Measurements from ENCODE around the gene CFAP20DC. TPM values are rescaled to one million over a fixed set of nuclear protein-coding genes. Genes with fewer than 3 reads are reported as not detected.

The CFAP20DC gene
- total and polyA plus RNA-seq, 10 of the 15 experiments (the other 5 are each of a cell fraction or from before 2014, with no cell fraction given) = 0.53 to 11.6 (median 2.0) TPM

- TF ChIP-seq E4F1 (IDR thresholded peaks at IDR 0.05; ENCODE audit: borderline replicate concordance, partially characterized antibody) (no peak), SIX5 (IDR thresholded peaks at IDR 0.05; ENCODE audit: low read depth, low read length, severe bottlenecking) (no peak), CHD2 (IDR thresholded peaks at IDR 0.05; ENCODE audit: borderline replicate concordance, low read depth, low read length) (no peak), TCF7 (IDR thresholded peaks at IDR 0.05; ENCODE audit: borderline replicate concordance) (no peak), TCF12 (IDR thresholded peaks at IDR 0.05; ENCODE audit: low read depth, low read length) (no peak), NRF1 (conservative IDR thresholded peaks at IDR 0.05; ENCODE audit: low read depth, low read length) (no peak), NR2C1 (IDR thresholded peaks at IDR 0.05) (no peak), HDAC6 (IDR thresholded peaks at IDR 0.05; ENCODE audit: unreplicated experiment) (no peak)
Observed at GRCh38 chr3:58866079-58866478, 183.7 kb downstream of the CFAP20DC start (continued).

GRCh38 chr3:58864480-58864879 lies 185.3 kb downstream of the CFAP20DC start:
- Histone ChIP-seq H3K36me3 (ENCODE audit: control insufficient read depth in 2 of 2, insufficient read depth in 2 of 2, low read length in 1 of 2) (no peaks in the 10 kb centered on the region), H3K9me3 (replicated peaks; ENCODE audit: control insufficient read depth, insufficient read depth, low read length) (no peaks in the 10 kb centered on the region), H3K4me2 (ENCODE audit: control insufficient read depth, insufficient read depth) (no peak overlapping the region), H3K4me3 (no peak overlapping the region), H3K79me2 (ENCODE audit: control insufficient read depth, insufficient read depth, low read length) (no peaks in the 10 kb centered on the region), H3K4me1 (ENCODE audit: control insufficient read depth, insufficient read depth, low read length) (no peaks in the 10 kb centered on the region), H4K20me1 (ENCODE audit: control insufficient read depth, insufficient read depth) (no peaks in the 10 kb centered on the region), H3K9ac (ENCODE audit: control insufficient read depth, insufficient read depth, low read length) (no peak overlapping the region), H2AFZ (ENCODE audit: control insufficient read depth, low read depth, low read length) (no peak overlapping the region), H3K27ac (ENCODE audit: control insufficient read depth, insufficient read depth) (no peak overlapping the region), H3K27me3 (replicated peaks in 1 of 2; ENCODE audit: control insufficient read depth in 2 of 2, insufficient read depth in 2 of 2, low read length in 1 of 2) (no peaks in the 10 kb centered on the region)
- ChIA-PET SMC1A (ENCODE audit: uncharacterized antibody, unreplicated experiment) (interaction anchor here (0.7 to 1.8 kb wide), 5 partner anchors 9 to 700 kb away, joined by 3 to 5 read pairs (median 4); no protein-coding TSS in a partner anchor), POLR2A (no interaction called here), RAD21 (ENCODE audit: unreplicated experiment) (no interaction called here), CTCF (interaction anchor here (0.6 to 2.1 kb wide), 3 partner anchors 36 to 189 kb away, joined by 3 to 8 read pairs (median 7); no protein-coding TSS in a partner anchor)
- no peak for DNase-seq (ENCODE audit: low read depth, low spot score)
- in situ Hi-C loops (cut with MboI) (no loop called here), intact Hi-C loops (cut with micrococcal nuclease; ENCODE audit: unreplicated experiment) (no loop called here)
- no peak for FAIRE-seq
- no peak for ATAC-seq
- BruUV-seq (replicated peaks) = no TSS peak
- TF ChIP-seq SMAD5 (IDR thresholded peaks at IDR 0.05; ENCODE audit: low read depth) = no peak
- TF ChIP-seq KDM1A (IDR thresholded peaks at IDR 0.05; ENCODE audit: borderline replicate concordance) = no peak
- TF ChIP-seq HSF1 (IDR thresholded peaks at IDR 0.05; ENCODE audit: low read depth, low read length) = no peak
- TF ChIP-seq ZNF384 (IDR thresholded peaks at IDR 0.05; ENCODE audit: borderline replicate concordance, low read depth, low read length) = no peak
- TF ChIP-seq TBL1XR1 (IDR thresholded peaks at IDR 0.05; ENCODE audit: low read depth, low read length) = no peak
- no peak for TF ChIP-seq MLLT1 (IDR thresholded peaks at IDR 0.05)
- TF ChIP-seq ESRRA (IDR thresholded peaks at IDR 0.05; ENCODE audit: low read length) = no peak
